ENCODE measurements around the gene USP6.
A peak's percentile ranks its signal among the peaks of the same experiment; 100 is the strongest.
"Not testable (repeated sequence)": the region's sequence is repeated elsewhere in the genome, so short reads cannot be mapped to it uniquely, and the experiment has no call there.

USP6 gene

GRCh38 chr17:5191541-5192417 lies 75.9 kb downstream of the USP6 start, which contains the start of gene ZNF594:
Gene ZNF594 (minus strand): TSS chr17:5191868. CDS start chr17:5184256, 7,612 bp downstream.
- peak; percentile 95 for DNase-seq (ENCODE audit: low read depth)

DNA sequence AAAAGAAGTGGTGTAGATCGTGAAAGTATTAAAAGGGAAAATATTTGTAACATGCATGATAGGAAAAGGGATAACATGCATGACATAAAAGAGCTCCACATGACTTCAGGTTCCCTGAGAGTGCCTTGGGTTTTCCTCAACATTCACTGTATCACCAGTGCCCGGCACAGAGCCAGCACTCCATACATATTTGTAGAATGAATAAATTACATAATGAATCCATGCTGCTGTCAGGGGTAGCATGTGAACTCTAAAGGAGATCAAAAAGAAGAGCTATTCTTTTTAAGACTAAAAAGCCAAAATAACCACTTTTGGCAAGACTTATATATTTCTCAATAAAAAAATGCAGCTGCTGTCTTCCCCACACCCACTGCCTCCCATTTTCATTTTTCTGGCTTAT lies 78.5 kb downstream of the USP6 start:
- DNase-seq (ENCODE audit: low read depth) = no peak

DNA sequence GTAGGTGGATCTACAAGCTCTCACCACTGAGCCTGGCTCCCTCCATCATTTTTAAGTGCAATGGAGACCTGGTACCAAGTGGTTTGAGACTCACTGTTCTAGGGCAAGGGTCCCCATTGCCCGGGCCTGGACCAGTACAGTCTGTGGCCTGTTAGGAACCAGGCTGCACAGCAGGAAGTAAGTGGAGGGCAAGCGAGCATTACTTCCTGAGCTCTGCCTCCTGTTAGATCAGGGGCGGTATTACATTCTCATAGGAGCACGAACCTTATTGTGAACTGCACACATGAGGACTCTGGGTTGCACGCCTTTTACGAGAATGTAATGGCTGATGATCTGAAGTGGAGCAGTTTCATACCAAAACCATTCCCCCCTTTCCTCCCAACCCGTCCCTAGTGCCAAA lies 82.6 kb downstream of the USP6 start:
- DNase-seq (ENCODE audit: low read depth) = no peak

DNA sequence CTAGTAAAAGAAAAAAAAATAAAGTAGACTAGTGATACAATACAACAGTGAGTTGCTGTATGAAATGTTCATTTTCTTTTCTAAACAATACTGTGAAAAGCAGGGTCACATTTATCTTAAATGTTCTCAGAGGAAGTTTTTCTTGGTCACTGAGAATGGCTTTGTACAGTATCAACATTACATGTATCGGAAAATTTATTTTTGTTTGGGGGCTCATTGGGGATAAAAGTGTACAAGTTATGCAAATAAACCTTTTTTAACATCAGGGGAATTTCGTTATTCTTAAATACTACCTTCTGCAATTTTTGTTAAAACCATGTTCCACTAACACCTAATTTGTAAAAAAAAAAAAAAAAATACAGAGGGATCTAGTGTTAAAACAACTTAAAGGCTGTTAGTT lies 84.5 kb downstream of the USP6 start:
- DNase-seq (ENCODE audit: low read depth) = no peak

DNA sequence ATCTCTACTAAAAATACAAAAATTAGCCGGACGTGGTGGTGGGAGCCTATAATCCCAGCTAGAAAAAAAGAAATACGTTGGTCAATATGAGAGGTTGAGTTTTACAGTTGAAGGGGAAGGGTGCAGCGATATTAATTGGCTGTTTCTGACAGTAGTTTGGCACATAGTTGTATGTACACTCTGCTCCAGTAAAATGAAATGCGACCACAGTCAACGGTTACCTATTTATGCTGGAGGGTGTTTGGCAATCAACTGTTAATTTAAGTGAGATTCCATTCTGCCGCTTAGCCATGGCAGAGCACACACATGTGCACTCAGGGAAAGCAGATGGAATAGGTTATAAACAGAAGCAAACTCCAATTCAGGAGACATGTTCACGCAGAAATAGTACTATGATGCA lies 85.2 kb downstream of the USP6 start:
- no peak for DNase-seq (ENCODE audit: low read depth)

DNA sequence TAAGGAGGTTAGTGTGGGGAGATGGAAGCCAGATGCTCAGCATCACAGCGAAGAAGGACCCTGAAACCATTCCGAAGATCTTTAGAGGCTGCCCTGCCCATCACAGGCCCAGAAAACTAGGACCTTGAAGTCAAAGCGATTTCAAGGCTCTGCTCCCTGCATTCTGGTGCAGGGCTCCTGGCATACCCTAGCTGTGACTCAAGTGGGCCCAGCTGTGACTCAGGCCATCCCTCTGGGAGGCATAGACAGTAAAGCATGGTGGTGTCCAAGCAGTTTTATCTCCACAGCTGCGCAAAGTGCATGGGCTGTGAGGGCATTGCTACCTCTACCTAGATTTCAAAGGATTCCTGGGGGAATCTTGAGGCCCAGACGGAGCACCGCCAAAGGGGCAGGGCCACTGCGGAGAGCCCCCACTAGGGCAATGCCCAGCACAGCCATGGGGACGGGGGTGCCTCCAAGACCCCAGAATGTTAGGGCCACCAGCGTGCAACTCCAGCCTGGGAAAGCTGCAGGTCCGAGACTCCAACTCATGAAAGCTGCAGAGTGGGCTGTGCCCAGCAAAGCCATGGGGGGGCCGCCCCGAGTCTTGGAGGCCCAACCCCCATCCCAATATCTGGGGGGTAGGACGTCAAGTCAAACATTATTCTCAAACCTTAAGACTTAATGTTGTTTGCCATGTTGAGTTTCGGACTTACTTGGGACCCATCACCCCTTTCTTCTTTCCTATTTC lies 87.5 kb downstream of the USP6 start:
- no peak for DNase-seq (ENCODE audit: low read depth)

DNA sequence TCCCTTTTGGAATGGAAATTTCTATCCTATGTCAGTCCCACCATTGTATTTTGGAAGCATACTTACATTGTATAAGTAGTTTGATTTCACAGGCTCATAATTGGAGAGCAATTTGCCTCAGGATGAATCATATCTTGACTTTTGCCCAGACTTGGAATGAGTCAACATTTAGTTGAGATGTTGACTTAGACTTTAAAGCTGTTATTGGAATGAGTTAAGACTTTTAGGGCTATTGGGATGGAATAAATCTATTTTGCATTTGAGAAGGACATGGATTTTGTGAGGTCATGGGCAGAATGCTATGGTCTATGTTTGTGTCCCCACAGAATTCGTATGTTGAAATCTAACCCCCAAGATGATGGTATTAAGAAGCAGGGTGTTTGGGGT lies 88.1 kb downstream of the USP6 start:
- DNase-seq (ENCODE audit: low read depth) = no peak

DNA sequence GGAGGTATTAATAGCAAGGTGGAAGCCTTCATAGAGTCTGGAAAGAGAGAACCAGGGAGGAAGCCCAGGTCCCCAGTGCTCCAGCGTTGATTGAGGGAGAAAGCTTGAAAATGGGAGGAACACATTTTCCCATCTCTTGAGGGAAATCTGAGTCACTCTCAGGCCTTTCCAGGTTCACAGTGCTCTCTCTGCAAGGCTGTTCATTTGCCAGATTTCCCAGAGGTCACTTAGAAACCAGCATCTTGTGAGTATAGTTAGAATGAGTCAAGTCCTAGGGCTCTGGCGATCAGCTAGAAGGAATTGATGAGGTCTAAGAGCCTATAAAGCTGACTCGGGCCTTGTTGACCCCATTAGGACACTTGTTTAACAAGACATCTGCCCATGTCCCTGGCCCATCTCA lies 93.6 kb downstream of the USP6 start:
- DNase-seq (ENCODE audit: low read depth) = no peak

DNA sequence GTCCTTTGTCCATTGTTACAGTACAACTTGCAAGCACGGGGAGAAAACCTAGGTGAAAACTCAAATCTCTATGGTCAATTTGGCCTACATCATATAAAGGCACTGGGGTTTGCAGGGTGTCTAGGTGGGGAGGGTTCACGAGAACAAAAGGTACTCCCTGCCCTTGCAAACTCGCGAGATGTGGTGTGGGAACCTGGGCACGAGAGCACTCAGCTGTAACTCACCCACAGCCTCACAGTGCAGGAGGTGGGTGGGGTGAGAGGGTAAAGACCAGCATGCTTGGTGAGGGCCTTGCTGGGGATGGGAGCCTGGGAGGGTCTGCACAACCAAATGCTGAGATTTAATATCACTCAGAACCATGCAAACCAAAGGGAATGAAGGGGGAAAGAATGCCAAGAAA lies 94.3 kb downstream of the USP6 start:
- DNase-seq (ENCODE audit: low read depth) = no peak

DNA sequence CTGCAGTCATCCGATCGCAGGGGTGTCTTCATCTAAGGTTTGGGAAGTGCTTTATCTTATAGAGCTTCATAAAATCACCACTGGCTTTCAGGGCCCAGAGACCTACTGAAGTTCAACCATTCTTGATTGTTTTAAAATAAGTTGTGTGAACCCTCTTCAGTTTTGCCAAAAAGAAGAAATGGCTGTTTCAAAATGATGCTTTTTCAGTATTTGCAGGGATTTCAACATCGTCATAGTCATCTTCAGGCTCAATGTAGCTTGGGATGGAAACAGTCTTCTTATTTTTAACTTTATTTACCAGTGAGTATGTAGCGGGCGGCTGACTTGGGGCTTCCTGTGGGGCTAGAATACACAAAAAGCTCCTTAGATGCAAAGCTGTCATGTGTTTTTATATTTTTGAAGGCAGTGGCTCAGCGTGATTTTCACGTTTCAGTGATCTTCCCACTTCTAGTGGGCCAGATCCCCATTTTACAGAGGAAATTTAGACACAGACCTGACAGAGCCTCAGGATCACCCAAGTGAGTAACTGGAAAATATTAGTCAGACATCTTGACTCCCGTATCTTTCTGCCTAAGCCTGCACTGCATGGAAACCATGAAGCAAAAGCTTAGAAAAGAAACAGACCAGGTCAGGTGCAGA lies 94.9 kb downstream of the USP6 start:
- DNase-seq (ENCODE audit: low read depth) = no peak

GRCh38 chr17:5211458-5211857 lies 95.6 kb downstream of the USP6 start:
- DNase-seq (ENCODE audit: low read depth) = no peak

- DNase-seq (ENCODE audit: low read depth) = not testable (repeated sequence)
These were observed 101.7 kb downstream of the USP6 start for GRCh38 chr17:5217562-5217961.

DNA sequence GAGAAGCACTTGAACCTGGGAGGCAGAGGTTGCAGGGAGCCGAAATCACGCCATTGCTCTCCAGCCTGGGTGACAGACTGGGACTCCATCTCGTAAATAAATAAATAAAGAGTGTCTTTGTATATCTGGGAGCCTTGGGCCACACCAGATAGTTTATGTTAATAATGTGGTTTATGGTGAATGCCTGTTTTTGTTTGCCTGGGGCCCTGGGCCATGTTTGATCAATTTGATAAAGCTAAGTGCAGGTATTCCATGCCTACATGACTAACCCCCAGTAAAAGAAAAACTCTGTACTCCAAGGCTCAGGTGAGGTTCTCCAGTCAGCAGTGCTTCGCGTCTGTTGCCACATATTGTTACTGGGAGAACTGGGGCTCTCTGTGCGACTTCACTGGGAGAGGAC lies 103.7 kb downstream of the USP6 start:
- no peak for DNase-seq (ENCODE audit: low read depth)

DNA sequence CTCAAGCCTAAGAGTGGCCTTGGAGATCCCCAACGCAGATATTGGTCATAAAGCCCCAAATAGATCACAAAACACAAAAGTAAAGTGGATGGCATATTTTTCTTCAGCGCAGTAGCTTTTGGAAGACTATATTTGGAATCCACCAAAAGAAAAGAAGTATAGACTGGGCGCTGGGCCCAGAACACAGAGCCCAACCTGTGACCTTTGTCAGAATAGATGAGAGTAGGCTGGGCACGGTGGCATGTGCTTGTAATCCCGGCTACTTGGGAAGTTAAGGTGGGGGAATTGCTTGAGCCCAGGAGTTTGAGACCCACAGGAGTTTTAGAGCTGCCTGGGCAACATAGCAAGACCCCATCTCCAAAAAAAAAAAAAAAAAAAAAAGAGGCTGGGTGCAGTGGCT lies 104.2 kb downstream of the USP6 start:
- DNase-seq (ENCODE audit: low read depth) = no peak

- DNase-seq (ENCODE audit: low read depth) = not testable (repeated sequence)
These were observed 106.1 kb downstream of the USP6 start for GRCh38 chr17:5221912-5222311.

Data from stimulated activated CD8-positive, alpha-beta memory T cell treated with anti-CD3 and anti-CD28 coated beads, Interleukin-12 subunit alpha, Interleukin-12 subunit beta, amount 100 ng/mL, for 4 hours (primary cell).